ENCODE measurements around the gene GALNT14. TPM values are rescaled to one million over a fixed set of nuclear protein-coding genes. Genes with fewer than 3 reads are reported as not detected.

GALNT14 gene
- total and polyA plus RNA-seq, 2 of the 13 experiments (the other 11 are each of a cell fraction or from before 2014, with no cell fraction given) = not detected

DNA sequence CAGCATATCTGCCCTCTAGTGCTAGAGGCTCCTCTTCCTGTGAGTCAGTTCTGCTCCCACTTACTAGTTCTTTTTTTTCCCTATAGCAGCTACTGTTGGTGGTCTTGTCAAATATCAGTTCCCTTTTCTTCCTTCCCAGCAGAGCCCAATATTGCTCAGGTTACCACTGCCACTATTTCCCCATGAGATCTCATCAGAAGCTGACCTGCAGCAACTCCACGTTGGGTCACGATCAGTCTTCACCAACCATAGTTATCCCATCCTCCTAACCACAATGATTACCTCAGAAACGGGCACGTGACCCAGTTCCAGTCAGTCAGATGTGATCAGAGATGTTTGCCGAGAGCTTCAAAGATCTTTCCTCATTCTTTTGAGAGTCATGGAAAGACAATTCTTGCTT lies 271.3 kb downstream of the GALNT14 start:
- DNase-seq (ENCODE audit: low spot score) (no peak), ATAC-seq (no peak), FAIRE-seq (no peak)
- Histone ChIP-seq H3K9ac (ENCODE audit: insufficient read depth, low read depth, low read length) (no peak overlapping the region), H3K9me3 (ENCODE audit: low read length) (no peaks in the 10 kb centered on the region), H3K4me2 (ENCODE audit: low read depth, low read length) (no peak overlapping the region), H3K4me3 (replicated peaks in 1 of 3; ENCODE audit: insufficient read depth in 1 of 3, low read depth in 2 of 3, low read length in 3 of 3) (no peak overlapping the region), H3K79me2 (ENCODE audit: insufficient read depth, low read length) (no peaks in the 10 kb centered on the region), H2AFZ (ENCODE audit: low read length) (no peak overlapping the region), H4K20me1 (ENCODE audit: insufficient read depth, low read length) (no peaks in the 10 kb centered on the region), H3K4me1 (ENCODE audit: insufficient read depth, low read length) (no peaks in the 10 kb centered on the region), H3K36me3 (replicated peaks in 1 of 2; ENCODE audit: control insufficient read depth in 1 of 2, insufficient read depth in 2 of 2, low read length in 2 of 2) (no peaks in the 10 kb centered on the region), H3K27ac (ENCODE audit: extremely low read length, insufficient read depth, low read length) (no peak overlapping the region), H3K27me3 (ENCODE audit: control insufficient read depth in 1 of 2, insufficient read depth in 2 of 2, low read length in 2 of 2) (peaks cover 0 to 14% of the 10 kb centered on the region in 2 experiments; a peak in 2 of 5 replicates)
- POLR2A ChIA-PET = no interaction called here
- intact Hi-C loops (cut with micrococcal nuclease; ENCODE audit: unreplicated experiment) (no loop called here), in situ Hi-C loops (cut with HindIII; ENCODE audit: extremely low pct_ligation_motif_present, low pct_unique_long_range_greater_than_20kb) (loop anchor here (10.0 kb wide), 1 partner anchor 152 kb away; no protein-coding TSS in a partner anchor)
- BruUV-seq (replicated peaks) = no TSS peak
- WGBS (ENCODE audit: low lambda C conversion rate) = 1% methylated on average over 5 of the region's 5 CpGs
- TF ChIP-seq, protein P1, sequence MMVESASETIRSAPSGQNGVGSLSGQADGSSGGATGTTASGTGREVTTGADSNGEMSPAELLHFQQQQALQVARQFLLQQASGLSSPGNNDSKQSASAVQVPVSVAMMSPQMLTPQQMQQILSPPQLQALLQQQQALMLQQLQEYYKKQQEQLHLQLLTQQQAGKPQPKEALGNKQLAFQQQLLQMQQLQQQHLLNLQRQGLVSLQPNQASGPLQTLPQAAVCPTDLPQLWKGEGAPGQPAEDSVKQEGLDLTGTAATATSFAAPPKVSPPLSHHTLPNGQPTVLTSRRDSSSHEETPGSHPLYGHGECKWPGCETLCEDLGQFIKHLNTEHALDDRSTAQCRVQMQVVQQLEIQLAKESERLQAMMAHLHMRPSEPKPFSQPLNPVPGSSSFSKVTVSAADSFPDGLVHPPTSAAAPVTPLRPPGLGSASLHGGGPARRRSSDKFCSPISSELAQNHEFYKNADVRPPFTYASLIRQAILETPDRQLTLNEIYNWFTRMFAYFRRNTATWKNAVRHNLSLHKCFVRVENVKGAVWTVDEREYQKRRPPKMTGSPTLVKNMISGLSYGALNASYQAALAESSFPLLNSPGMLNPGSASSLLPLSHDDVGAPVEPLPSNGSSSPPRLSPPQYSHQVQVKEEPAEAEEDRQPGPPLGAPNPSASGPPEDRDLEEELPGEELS (CRISPR knock-in tag; IDR thresholded peaks at IDR 0.05) = no peak
- TF ChIP-seq MBD4 (IDR thresholded peaks at IDR 0.05; ENCODE audit: borderline replicate concordance, low read length) = no peak
- TF ChIP-seq ZNF382 (CRISPR knock-in tag; IDR thresholded peaks at IDR 0.05; ENCODE audit: borderline replicate concordance) = no peak
- no peak for TF ChIP-seq PHF20 (CRISPR knock-in tag; IDR thresholded peaks at IDR 0.05)
- TF ChIP-seq NCOA5 (CRISPR knock-in tag; IDR thresholded peaks at IDR 0.05) = no peak
- TF ChIP-seq, protein P2, sequence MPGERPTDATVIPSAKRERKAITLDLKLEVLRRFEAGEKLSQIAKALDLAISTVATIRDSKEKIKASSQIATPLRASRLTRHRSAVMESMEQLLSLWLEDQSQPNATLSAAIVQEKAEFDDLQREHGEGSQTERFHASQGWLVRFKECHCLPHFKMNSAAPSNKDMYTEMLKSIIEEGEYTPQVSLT (CRISPR knock-in tag; IDR thresholded peaks at IDR 0.05; ENCODE audit: borderline replicate concordance, low read depth) = no peak
- TF ChIP-seq ZFP41 (CRISPR knock-in tag; IDR thresholded peaks at IDR 0.05; ENCODE audit: borderline replicate concordance) = no peak
- TF ChIP-seq, protein P3, sequence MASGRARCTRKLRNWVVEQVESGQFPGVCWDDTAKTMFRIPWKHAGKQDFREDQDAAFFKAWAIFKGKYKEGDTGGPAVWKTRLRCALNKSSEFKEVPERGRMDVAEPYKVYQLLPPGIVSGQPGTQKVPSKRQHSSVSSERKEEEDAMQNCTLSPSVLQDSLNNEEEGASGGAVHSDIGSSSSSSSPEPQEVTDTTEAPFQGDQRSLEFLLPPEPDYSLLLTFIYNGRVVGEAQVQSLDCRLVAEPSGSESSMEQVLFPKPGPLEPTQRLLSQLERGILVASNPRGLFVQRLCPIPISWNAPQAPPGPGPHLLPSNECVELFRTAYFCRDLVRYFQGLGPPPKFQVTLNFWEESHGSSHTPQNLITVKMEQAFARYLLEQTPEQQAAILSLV (CRISPR knock-in tag; IDR thresholded peaks at IDR 0.05; ENCODE audit: borderline replicate concordance) = no peak
- TF ChIP-seq, protein P4, sequence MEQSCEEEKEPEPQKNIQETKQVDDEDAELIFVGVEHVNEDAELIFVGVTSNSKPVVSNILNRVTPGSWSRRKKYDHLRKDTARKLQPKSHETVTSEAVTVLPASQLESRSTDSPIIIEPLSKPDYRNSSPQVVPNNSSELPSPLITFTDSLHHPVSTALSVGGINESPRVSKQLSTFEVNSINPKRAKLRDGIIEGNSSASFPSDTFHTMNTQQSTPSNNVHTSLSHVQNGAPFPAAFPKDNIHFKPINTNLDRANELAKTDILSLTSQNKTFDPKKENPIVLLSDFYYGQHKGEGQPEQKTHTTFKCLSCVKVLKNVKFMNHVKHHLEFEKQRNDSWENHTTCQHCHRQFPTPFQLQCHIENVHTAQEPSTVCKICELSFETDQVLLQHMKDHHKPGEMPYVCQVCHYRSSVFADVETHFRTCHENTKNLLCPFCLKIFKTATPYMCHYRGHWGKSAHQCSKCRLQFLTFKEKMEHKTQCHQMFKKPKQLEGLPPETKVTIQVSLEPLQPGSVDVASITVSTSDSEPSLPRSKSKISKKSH (CRISPR knock-in tag; IDR thresholded peaks at IDR 0.05; ENCODE audit: borderline replicate concordance) = no peak
- TF ChIP-seq, protein P5, sequence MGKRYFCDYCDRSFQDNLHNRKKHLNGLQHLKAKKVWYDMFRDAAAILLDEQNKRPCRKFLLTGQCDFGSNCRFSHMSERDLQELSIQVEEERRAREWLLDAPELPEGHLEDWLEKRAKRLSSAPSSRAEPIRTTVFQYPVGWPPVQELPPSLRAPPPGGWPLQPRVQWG (CRISPR knock-in tag; IDR thresholded peaks at IDR 0.05; ENCODE audit: borderline replicate concordance, low read depth) = no peak
- no peak for TF ChIP-seq ZNF432 (CRISPR knock-in tag; IDR thresholded peaks at IDR 0.05; ENCODE audit: borderline replicate concordance)
- CTCF ChIA-PET (ENCODE audit: low intra/inter-chr PET ratio, low total read pairs) = no interaction called here
